ENCODE results near the gene ANXA11.

GRCh38 chr10:80157561-80157960, 47.8 kb downstream of the ANXA11 start:
- TF ChIP-seq CTCF (IDR thresholded peaks at IDR 0.05), result no peak
- no peak for TF ChIP-seq POLR2A (IDR thresholded peaks at IDR 0.05)
